Sigmoid colon (tissue), 4 donors: Measurements from ENCODE around the gene WNK2.

Source experiments
- CTCF ChIP-seq, 4 experiments: fragments of 450-650 bp in 3 of 4; fragments of 200-600 bp in 1 of 4; IDR thresholded peaks; one replicate each; pipeline ENCODE4 v1.5.1; 2016 to 2019; ENCODE audit warnings: antibody characterized with exemption in 4 of 4, mild to moderate bottlenecking in 3 of 4, moderate library complexity in 2 of 4
- EP300 ChIP-seq, 4 donors: sonication (generic); formaldehyde crosslinking; IDR thresholded peaks; one replicate each; pipeline ENCODE4 v1.6.1; 2017; ENCODE audit warnings: antibody characterized with exemption in 4 of 4

- no peak for TF ChIP-seq EP300 (IDR thresholded peaks at IDR 0.05)
- no peak for TF ChIP-seq CTCF (IDR thresholded peaks at IDR 0.05)
Measured at GRCh38 chr9:93211654-93212001, 27.7 kb downstream of the WNK2 start.
